ENCODE measurements around the gene B3GAT1.

B3GAT1 gene

DNA sequence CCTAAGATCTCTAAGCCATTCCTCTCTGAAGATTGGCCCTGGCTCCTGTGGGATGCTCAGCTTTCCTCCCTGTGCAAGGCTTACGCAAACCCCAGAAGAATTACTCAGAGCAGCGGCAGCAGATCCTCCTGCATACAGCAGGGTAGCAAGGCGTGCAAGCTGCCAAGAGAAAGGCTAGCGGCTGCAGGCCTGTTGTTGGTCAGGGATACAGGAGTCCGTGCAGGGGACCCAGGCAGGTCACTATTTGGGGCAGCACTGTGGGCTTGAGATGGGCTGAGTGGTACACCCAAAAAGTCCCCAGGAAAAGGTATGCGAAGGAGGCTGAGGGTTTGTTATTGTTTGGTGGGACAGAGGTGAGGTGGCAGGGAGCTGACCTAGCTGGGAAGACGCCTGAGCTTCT, 78.7 kb downstream of the B3GAT1 start:
- DNase-seq (ENCODE audit: low spot score) = no peak

GRCh38 chr11:134332782-134333181, 79.3 kb downstream of the B3GAT1 start:
- no peak for DNase-seq (ENCODE audit: low spot score)

- peak; percentile 76 for DNase-seq (ENCODE audit: low spot score)
Measured at GRCh38 chr11:134332189-134332631, 79.8 kb downstream of the B3GAT1 start.

DNA sequence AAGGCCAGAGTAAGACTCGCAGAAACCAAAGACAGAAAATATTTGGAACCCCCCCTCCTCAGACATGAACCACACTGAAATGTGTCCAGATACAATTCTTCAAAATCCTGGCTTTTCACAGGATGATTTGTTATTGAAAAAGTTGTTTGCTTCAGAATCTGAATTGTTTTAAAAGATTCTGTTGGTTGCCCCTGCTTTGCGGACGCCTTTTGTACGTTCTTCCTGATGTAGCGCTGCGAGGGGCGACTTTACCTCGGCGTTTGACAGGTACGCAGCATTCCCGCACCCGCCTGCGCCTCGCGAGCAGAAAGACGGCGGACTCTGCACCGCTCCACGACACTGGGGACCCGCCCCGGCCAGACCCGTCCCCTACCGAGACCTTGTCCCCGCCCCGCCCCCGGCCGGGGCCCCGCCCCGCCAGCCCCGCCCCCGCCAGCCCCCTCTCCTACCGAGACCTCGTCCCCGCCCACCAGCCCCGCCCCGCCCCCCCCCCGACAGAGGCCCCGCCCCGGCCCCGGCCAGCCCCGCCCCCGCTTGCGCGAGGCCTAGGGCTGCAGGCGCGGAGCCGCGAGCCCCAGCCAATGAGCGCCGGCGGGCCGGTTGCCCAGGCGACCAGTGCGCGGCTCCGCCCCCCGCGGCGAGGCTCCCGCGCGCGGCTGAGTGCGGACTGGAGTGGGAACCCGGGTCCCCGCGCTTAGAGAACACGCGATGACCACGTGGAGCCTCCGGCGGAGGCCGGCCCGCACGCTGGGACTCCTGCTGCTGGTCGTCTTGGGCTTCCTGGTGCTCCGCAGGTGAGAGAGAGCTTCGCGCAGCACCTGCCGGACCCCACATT, 80.5 kb downstream of the B3GAT1 start, which contains the start of gene GLB1L2:
Gene GLB1L2, plus strand, starts transcription at position 635 of the 835 bp plus-strand sequence. Its CDS starts 74 bp downstream, at position 709.
- DNase-seq (ENCODE audit: low spot score) = peak; percentile 99

DNA sequence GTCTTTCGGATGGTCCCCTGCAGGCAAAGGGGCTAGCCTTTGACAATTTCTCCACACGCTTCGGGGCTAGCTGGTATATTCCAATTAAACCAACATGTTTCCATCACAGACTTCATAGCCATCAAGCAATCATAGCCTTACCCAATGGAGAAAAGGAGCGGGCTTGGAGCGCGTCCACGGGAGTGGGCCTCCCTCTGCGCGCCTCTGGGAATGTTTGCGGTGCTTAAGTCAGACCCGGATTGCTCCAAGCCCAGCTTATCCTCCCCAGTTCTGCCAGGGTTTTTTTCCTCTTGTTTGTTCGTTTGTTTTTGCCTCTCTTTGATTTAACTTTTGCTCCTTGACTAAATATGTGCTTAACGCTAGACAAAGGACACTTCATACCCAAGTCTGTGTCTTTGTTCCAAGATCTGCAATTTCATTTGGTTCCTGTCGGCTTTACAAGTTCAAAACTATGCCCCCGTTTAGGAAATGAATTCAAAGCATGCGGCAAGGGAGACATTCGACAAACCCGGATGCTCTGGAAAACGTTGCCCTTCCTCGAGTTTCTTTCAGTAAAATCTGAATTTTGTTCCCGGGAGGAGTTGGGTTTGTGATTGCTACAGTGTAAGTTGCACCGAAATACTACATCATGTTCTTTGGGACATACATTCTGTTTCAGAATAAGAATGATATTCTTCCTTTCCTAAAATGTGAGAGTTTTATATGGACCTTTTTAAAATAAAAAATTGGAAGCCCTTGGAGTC, 81.3 kb downstream of the B3GAT1 start:
- DNase-seq (ENCODE audit: low spot score) = no peak
